Astrocyte (in vitro differentiated cells and primary cell): Measurements from ENCODE around the gene TMED5. TPM values are rescaled to one million over a fixed set of nuclear protein-coding genes. Genes with fewer than 3 reads are reported as not detected.
A peak's percentile ranks its signal among the peaks of the same experiment; 100 is the strongest.

ENCODE experiments used
- DNase-seq: peaks from one replicate; pipeline ENCODE4 v3.0.0-alpha.2; 2010; ENCODE audit warnings: low read depth
- FAIRE-seq: peaks from 2 replicates; lab custom pipeline; 2011; peaks lifted over from hg19 to GRCh38; lab: Jason Lieb, UNC
- H2AFZ ChIP-seq: 2 replicates; pipeline ENCODE4 v1.6.0; 2012; ENCODE audit warnings: low read depth, low read length, inconsistent platforms
- H3K27ac ChIP-seq: 2 replicates; pipeline ENCODE4 v1.5.1; 2011; ENCODE audit warnings: low read depth, low read length, inconsistent platforms
- H3K27me3 ChIP-seq: 2 replicates; pipeline ENCODE4 v1.6.0; 2011; ENCODE audit warnings: low read length, inconsistent platforms; ENCODE audit not compliant: insufficient read depth
- H3K36me3 ChIP-seq: 2 replicates; pipeline ENCODE4 v1.5.1; 2011; ENCODE audit warnings: low read length, inconsistent platforms; ENCODE audit not compliant: insufficient read depth
- H3K4me1 ChIP-seq: 2 replicates; pipeline ENCODE4 v1.5.1; 2011; ENCODE audit warnings: low read length, inconsistent platforms; ENCODE audit not compliant: insufficient read depth
- H3K4me2 ChIP-seq: 2 replicates; pipeline ENCODE4 v1.6.0; 2012; ENCODE audit warnings: low read length, inconsistent platforms
- H3K4me3 ChIP-seq: 2 replicates; pipeline ENCODE4 v1.5.1; 2011; ENCODE audit warnings: low read depth, mild to moderate bottlenecking, low read length, inconsistent platforms; ENCODE audit not compliant: insufficient read depth
- H3K79me2 ChIP-seq: 2 replicates; pipeline ENCODE4 v1.6.0; 2012; ENCODE audit warnings: mild to moderate bottlenecking, low read length, inconsistent platforms; ENCODE audit not compliant: insufficient read depth
- H3K9ac ChIP-seq: 2 replicates; pipeline ENCODE4 v1.6.0; 2012; ENCODE audit warnings: mild to moderate bottlenecking, low read length, inconsistent platforms
- H3K9me3 ChIP-seq: 2 replicates; pipeline ENCODE4 v1.5.1; 2012; ENCODE audit warnings: low read depth, mild to moderate bottlenecking, low read length, inconsistent platforms; ENCODE audit not compliant: insufficient read depth
- H4K20me1 ChIP-seq: 2 replicates; pipeline ENCODE4 v1.6.0; 2012; ENCODE audit warnings: low read length, inconsistent platforms; ENCODE audit not compliant: insufficient read depth
- H3K27ac Mint-ChIP-seq: one replicate; pipeline ENCODE4 v1.8.0; 2021; ENCODE audit warnings: mild to moderate bottlenecking, mixed read lengths; ENCODE audit not compliant: unreplicated experiment
- H3K27me3 Mint-ChIP-seq: one replicate; pipeline ENCODE4 v1.8.0; 2021; ENCODE audit warnings: low read depth, mixed read lengths; ENCODE audit not compliant: unreplicated experiment
- H3K36me3 Mint-ChIP-seq: one replicate; pipeline ENCODE4 v1.8.0; 2021; ENCODE audit warnings: low read depth, mixed read lengths; ENCODE audit not compliant: unreplicated experiment
- H3K4me1 Mint-ChIP-seq: one replicate; pipeline ENCODE4 v1.8.0; 2021; ENCODE audit warnings: low read depth, mixed read lengths; ENCODE audit not compliant: unreplicated experiment
- H3K4me3 Mint-ChIP-seq: one replicate; pipeline ENCODE4 v1.8.0; 2021; ENCODE audit warnings: mild to moderate bottlenecking, moderate library complexity, mixed read lengths; ENCODE audit not compliant: unreplicated experiment
- H3K9me3 Mint-ChIP-seq: one replicate; pipeline ENCODE4 v1.8.0; 2021; ENCODE audit warnings: mild to moderate bottlenecking, mixed read lengths; ENCODE audit not compliant: unreplicated experiment
- CTCF ChIP-seq: IDR thresholded peaks from 2 replicates; pipeline ENCODE4 v1.5.1; 2011; ENCODE audit warnings: low read depth, mild to moderate bottlenecking, inconsistent platforms, low read length, moderate library complexity; ENCODE audit not compliant: insufficient read depth
- EZH2 ChIP-seq: IDR thresholded peaks from 2 replicates; pipeline ENCODE4 v1.6.1; 2012; ENCODE audit warnings: mild to moderate bottlenecking, low read length, inconsistent platforms; ENCODE audit not compliant: insufficient read depth
- total RNA-seq: library from RNA; stranded (reverse); gene quantifications from 2 replicates; pipeline ENCODE4 v1.2.1, GENCODE V29; 2021

The TMED5 gene
- total RNA-seq, 1 donor from 2014 or later: 105 TPM

DNA sequence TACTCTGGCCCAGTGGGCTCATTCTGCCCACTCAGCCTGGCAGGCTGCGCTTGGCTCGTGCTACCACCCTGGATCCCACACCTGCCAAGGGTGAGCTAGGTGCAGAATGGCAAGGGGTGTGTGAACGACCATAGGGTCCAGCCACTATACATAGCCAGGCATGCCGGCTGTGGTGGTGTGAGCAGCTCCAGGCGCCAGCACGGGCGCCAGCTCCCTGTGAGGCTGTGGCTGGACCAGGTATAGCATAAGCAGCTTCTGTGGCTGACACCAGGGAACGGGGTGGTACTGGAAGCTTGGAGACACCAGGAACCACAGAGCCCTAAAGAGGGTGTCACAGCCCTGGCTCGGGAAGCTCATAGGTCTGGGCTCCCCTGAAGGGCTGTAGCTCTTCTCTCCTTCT, 18.9 kb upstream of the TMED5 start:
- H2AFZ ChIP-seq: no peak overlapping the region
- no peak overlapping the region for H3K4me2 ChIP-seq
- no peaks in the 10 kb centered on the region for H4K20me1 ChIP-seq
- Mint-ChIP-seq H3K4me3 (no peak overlapping the region), H3K4me1 (peaks cover 9% of the 10 kb centered on the region), H3K9me3 (peaks cover 2% of the 10 kb centered on the region), H3K27me3 (no peaks in the 10 kb centered on the region), H3K27ac (no peak overlapping the region), H3K36me3 (peaks cover 8% of the 10 kb centered on the region)
- H3K9me3 ChIP-seq: no peaks in the 10 kb centered on the region
- H3K36me3 ChIP-seq: no peaks in the 10 kb centered on the region
- no peaks in the 10 kb centered on the region for H3K4me1 ChIP-seq
- TF ChIP-seq CTCF (no peak), EZH2 (no peak)
- H3K27me3 ChIP-seq: no peaks in the 10 kb centered on the region
- no peaks in the 10 kb centered on the region for H3K79me2 ChIP-seq
- H3K27ac ChIP-seq: no peak overlapping the region
- FAIRE-seq: no peak
- no peak for DNase-seq
- no peak overlapping the region for H3K4me3 ChIP-seq
- no peak overlapping the region for H3K9ac ChIP-seq

- H3K4me2 ChIP-seq: no peak overlapping the region
- DNase-seq: peak; percentile 37
- H3K36me3 Mint-ChIP-seq: peaks cover 8% of the 10 kb centered on the region
- H3K27me3 Mint-ChIP-seq: no peaks in the 10 kb centered on the region
- H3K4me1 Mint-ChIP-seq: peaks cover 9% of the 10 kb centered on the region
- FAIRE-seq: no peak
- H3K79me2 ChIP-seq: no peaks in the 10 kb centered on the region
- H3K9ac ChIP-seq: no peak overlapping the region
- H4K20me1 ChIP-seq: no peaks in the 10 kb centered on the region
- TF ChIP-seq CTCF (no peak), EZH2 (no peak)
- no peak overlapping the region for H3K4me3 ChIP-seq
- no peaks in the 10 kb centered on the region for H3K4me1 ChIP-seq
- peaks cover 2% of the 10 kb centered on the region for H3K9me3 Mint-ChIP-seq
- H3K27ac Mint-ChIP-seq: peak overlapping the region; percentile 80
- H3K36me3 ChIP-seq: no peaks in the 10 kb centered on the region
- no peaks in the 10 kb centered on the region for H3K9me3 ChIP-seq
- H3K27me3 ChIP-seq: no peaks in the 10 kb centered on the region
- H3K27ac ChIP-seq: no peak overlapping the region
- no peak overlapping the region for H3K4me3 Mint-ChIP-seq
- no peak overlapping the region for H2AFZ ChIP-seq
Observed at GRCh38 chr1:93196591-93196990, 16.4 kb upstream of the TMED5 start.

DNA sequence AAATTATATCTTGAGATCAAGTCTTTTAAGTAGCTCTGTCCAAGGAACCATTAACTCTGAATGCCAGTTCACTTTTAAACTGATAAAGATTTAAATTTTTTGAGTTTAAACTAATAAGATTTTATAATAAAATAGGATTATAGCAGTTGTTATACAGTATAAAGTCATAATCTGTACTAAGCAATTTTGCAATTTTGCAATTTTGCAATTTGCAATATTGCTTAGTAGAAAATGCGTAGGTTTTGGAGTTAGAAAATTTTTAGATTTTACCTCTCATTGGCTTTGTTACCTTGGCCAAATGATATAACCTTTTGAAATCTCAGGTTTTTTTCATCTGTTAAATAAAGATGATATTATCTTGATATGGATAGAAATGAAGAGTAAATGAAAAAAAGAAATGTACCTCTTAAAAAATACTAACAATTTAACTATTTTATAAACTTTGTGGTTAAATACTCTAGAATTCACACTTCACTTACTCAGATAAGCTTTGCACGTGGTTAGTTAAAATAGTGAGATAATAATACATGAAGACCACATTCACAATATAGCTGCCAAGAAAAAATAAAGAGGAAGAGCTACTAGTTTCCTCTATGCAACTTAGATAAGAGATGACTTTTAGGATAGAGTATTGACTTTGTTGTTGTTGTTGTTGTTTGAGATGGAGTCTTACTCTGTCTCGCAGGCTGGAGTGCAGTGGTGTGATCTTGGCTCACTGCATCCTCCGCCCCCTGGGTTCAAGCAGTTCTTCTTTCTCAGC, 14.2 kb upstream of the TMED5 start:
- TF ChIP-seq CTCF: no peak
- no peak for TF ChIP-seq EZH2
- Histone ChIP-seq H3K4me3 (no peak overlapping the region), H3K9me3 (no peaks in the 10 kb centered on the region), H3K27ac (no peak overlapping the region), H3K27me3 (no peaks in the 10 kb centered on the region), H3K4me1 (no peaks in the 10 kb centered on the region), H3K36me3 (no peaks in the 10 kb centered on the region), H4K20me1 (no peaks in the 10 kb centered on the region), H3K9ac (no peak overlapping the region), H3K79me2 (no peaks in the 10 kb centered on the region), H3K4me2 (no peak overlapping the region), H2AFZ (no peak overlapping the region)
- H3K27me3 Mint-ChIP-seq: no peaks in the 10 kb centered on the region
- FAIRE-seq (no peak), DNase-seq (no peak)
- peaks cover 7% of the 10 kb centered on the region for H3K36me3 Mint-ChIP-seq
- no peak overlapping the region for H3K27ac Mint-ChIP-seq
- peaks cover 2% of the 10 kb centered on the region for H3K9me3 Mint-ChIP-seq
- no peak overlapping the region for H3K4me3 Mint-ChIP-seq
- H3K4me1 Mint-ChIP-seq: peaks cover 9% of the 10 kb centered on the region
